ENCODE results near the gene JMJD8. TPM values are rescaled to one million over a fixed set of nuclear protein-coding genes. Genes with fewer than 3 reads are reported as not detected.

The JMJD8 gene
- total RNA-seq, 4 donors from 2014 or later: 40.0 to 261 (median 58.6) TPM

GRCh38 chr16:634051-634670, 50.0 kb downstream of the JMJD8 start:
- WGBS, 2 donors (ENCODE audit: low coverage in 1 of 2): 89% methylated on average over 22 of the region's 22 CpGs; no CpG with 5 or more reads in 1 of the 2 donors
- TF ChIP-seq POLR2A (IDR thresholded peaks at IDR 0.05) (no peak), POLR2AphosphoS5 (IDR thresholded peaks at IDR 0.05) (no peak), CTCF (IDR thresholded peaks at IDR 0.05) (no peak)
- H3K27me3 ChIP-seq: no peaks in the 10 kb centered on the region
- in situ Hi-C loops (cut with MboI; ENCODE audit: low pct_ligation_motif_present in 1 of 4, low pct_unique_long_range_greater_than_20kb in 1 of 4, low sequenced_read_pairs in 3 of 4) (no loop called here), intact Hi-C loops (cut with DNase I; ENCODE audit: low total_unique reads) (no loop called here)
- H3K4me1 ChIP-seq: peaks cover 11 to 33% (median 28%) of the 10 kb centered on the region in 4 donors
- H3K27ac ChIP-seq: no peak overlapping the region
- H3K36me3 ChIP-seq: no peaks in the 10 kb centered on the region
- no peak for DNase-seq
- H3K9me3 ChIP-seq: no peaks in the 10 kb centered on the region
- no peak overlapping the region for H3K4me3 ChIP-seq

- no peak overlapping the region for H3K4me3 ChIP-seq
- TF ChIP-seq POLR2A (IDR thresholded peaks at IDR 0.05) (no peak), EP300 (IDR thresholded peaks at IDR 0.05; ENCODE audit: low read depth) (no peak), CTCF (IDR thresholded peaks at IDR 0.05) (no peak), POLR2AphosphoS5 (IDR thresholded peaks at IDR 0.05) (no peak)
- in situ Hi-C loops (cut with MboI; ENCODE audit: low pct_ligation_motif_present in 1 of 4, low pct_unique_long_range_greater_than_20kb in 1 of 4, low sequenced_read_pairs in 3 of 4): no loop called here
- H3K36me3 ChIP-seq: no peaks in the 10 kb centered on the region
- no peaks in the 10 kb centered on the region for H3K9me3 ChIP-seq
- no peak overlapping the region for H3K27ac ChIP-seq
- H3K27me3 ChIP-seq: no peaks in the 10 kb centered on the region
- intact Hi-C loops (cut with DNase I; ENCODE audit: low total_unique reads): no loop called here
- DNase-seq: no peak
- 98 to 100% methylated on average over 2 to 64 of the region's 74 CpGs for WGBS, 2 donors (ENCODE audit: low coverage in 1 of 2)
- H3K4me1 ChIP-seq: peaks cover 11 to 33% (median 28%) of the 10 kb centered on the region in 4 donors
These were observed 50.6 kb downstream of the JMJD8 start for GRCh38 chr16:633336-634050.

GRCh38 chr16:632486-633335, 51.4 kb downstream of the JMJD8 start:
- Histone ChIP-seq H3K4me3 (no peak overlapping the region), H3K36me3 (no peaks in the 10 kb centered on the region), H3K27ac (no peak overlapping the region), H3K27me3 (no peaks in the 10 kb centered on the region), H3K4me1 (peaks cover 8 to 31% (median 28%) of the 10 kb centered on the region in 4 donors), H3K9me3 (no peaks in the 10 kb centered on the region)
- DNase-seq: no peak
- WGBS, 2 donors (ENCODE audit: low coverage in 1 of 2): 95% methylated on average over 59 of the region's 67 CpGs; no CpG with 5 or more reads in 1 of the 2 donors
- TF ChIP-seq EP300 (IDR thresholded peaks at IDR 0.05; ENCODE audit: low read depth) (no peak), POLR2A (IDR thresholded peaks at IDR 0.05) (no peak), CTCF (IDR thresholded peaks at IDR 0.05) (no peak)
- intact Hi-C loops (cut with DNase I; ENCODE audit: low total_unique reads): no loop called here
- in situ Hi-C loops (cut with MboI; ENCODE audit: low pct_ligation_motif_present in 1 of 4, low pct_unique_long_range_greater_than_20kb in 1 of 4, low sequenced_read_pairs in 3 of 4): no loop called here

GRCh38 chr16:631808-632358, 52.3 kb downstream of the JMJD8 start:
- Histone ChIP-seq H3K9me3 (no peaks in the 10 kb centered on the region), H3K4me3 (no peak overlapping the region), H3K36me3 (no peaks in the 10 kb centered on the region), H3K4me1 (peaks cover 8 to 24% (median 23%) of the 10 kb centered on the region in 4 donors), H3K27me3 (no peaks in the 10 kb centered on the region), H3K27ac (no peak overlapping the region)
- intact Hi-C loops (cut with DNase I; ENCODE audit: low total_unique reads) (loop anchor here (2.0 kb wide), 1 partner anchor 37 kb away; no protein-coding TSS in a partner anchor), in situ Hi-C loops (cut with MboI; ENCODE audit: low pct_ligation_motif_present in 1 of 4, low pct_unique_long_range_greater_than_20kb in 1 of 4, low sequenced_read_pairs in 3 of 4) (no loop called here)
- 27 to 58% methylated on average over 2 to 8 of the region's 9 CpGs for WGBS, 2 donors (ENCODE audit: low coverage in 1 of 2)
- no peak for DNase-seq
- no peak for TF ChIP-seq EP300 (IDR thresholded peaks at IDR 0.05; ENCODE audit: low read depth)
- TF ChIP-seq POLR2AphosphoS5 (IDR thresholded peaks at IDR 0.05): no peak
- no peak for TF ChIP-seq POLR2A (IDR thresholded peaks at IDR 0.05)
- TF ChIP-seq CTCF (IDR thresholded peaks at IDR 0.05): no peak

Measured in transverse colon (tissue), 4 donors.